Panc1 (cell line): ENCODE results near the gene FAM83F.

Experiments used
- CTCF ChIP-seq: fragments of 450-650 bp; IDR thresholded peaks from 2 replicates; pipeline ENCODE4 v1.5.1; 2017; ENCODE audit warnings: mild to moderate bottlenecking
- POLR2AphosphoS5 ChIP-seq: IDR thresholded peaks from 2 replicates; pipeline ENCODE4 v1.6.1; 2012; ENCODE audit warnings: mild to moderate bottlenecking, low read depth, low read length, moderate library complexity
- TCF7L2 ChIP-seq: IDR thresholded peaks from 2 replicates; pipeline ENCODE4 v1.6.1; 2011; ENCODE audit warnings: mild to moderate bottlenecking, low read depth, low read length, inconsistent platforms

- TF ChIP-seq CTCF = no peak
- TF ChIP-seq TCF7L2 = no peak
- no peak for TF ChIP-seq POLR2AphosphoS5
These were observed 39.1 kb upstream of the FAM83F start for GRCh38 chr22:39955675-39956074.
